K562 treated with DMSO at 1 percent for 24 hours (cell line): ENCODE measurements around the gene CLASP2. TPM values are rescaled to one million over a fixed set of nuclear protein-coding genes. Genes with fewer than 3 reads are reported as not detected.

Experiments used
- total RNA-seq: library from RNA; unstranded; fragments of 300-600 nt; gene quantifications from 2 replicates; pipeline ENCODE4 v1.2.3, GENCODE V29; 2022; ENCODE audit warnings: low read depth; ENCODE audit not compliant: insufficient read depth

CLASP2 gene
- 15.4 and 18.2 TPM in 2 replicates for total RNA-seq

GRCh38 chr3:33717866-33718594 lies at the start of gene CLASP2:
TSS of gene CLASP2 (minus strand) at chr3:33718254. CDS start at chr3:33718002, 252 bp downstream.

Other genes starting within 250 kb of the CLASP2 start
- gene PDCD6IP, start 80.4 kb upstream of the CLASP2 start, total RNA-seq: 91.2 and 96.8 TPM in 2 replicates